Measurements from ENCODE around the gene ERCC6.

ERCC6 gene

DNA sequence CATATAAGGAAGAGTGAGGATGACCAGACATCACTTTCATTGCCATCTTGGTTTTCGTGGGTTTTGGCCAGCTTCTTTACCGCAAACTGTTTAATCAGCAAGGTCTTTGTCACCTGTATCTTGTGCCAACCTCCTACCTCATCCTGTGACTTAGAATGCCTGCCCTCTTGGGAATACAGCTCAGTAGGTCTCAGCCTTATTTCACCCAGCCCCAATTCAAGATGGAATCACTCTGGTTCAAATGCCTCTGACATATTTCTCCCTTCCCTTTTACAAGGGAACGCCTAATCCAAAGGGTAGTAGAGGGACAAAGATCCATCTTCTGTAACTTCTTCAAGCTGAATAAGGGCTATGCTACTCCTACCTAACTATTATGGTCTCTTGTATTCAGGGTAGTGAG is 4.7 kb upstream of the ERCC6 start:
- DNase-seq = no peak

DNA sequence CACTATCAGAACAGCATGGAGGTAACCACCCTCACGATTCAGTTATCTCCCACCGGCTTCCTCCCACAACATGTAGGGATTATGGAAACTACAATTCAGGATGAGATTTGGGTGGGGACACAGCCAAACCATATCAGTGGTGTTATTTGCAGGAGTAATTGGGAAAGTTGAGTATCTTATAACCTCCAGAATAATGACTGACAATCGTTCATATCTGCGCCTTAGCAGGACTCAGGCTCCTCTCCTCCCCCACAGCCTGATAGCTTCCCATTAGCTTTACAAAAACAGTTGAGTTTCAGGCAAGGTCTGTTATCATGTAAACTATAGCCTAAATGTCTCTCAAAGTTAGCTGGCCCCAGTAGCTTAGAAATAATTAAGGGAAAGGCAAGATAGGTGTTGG is 3.4 kb upstream of the ERCC6 start:
- no peak for DNase-seq

DNA sequence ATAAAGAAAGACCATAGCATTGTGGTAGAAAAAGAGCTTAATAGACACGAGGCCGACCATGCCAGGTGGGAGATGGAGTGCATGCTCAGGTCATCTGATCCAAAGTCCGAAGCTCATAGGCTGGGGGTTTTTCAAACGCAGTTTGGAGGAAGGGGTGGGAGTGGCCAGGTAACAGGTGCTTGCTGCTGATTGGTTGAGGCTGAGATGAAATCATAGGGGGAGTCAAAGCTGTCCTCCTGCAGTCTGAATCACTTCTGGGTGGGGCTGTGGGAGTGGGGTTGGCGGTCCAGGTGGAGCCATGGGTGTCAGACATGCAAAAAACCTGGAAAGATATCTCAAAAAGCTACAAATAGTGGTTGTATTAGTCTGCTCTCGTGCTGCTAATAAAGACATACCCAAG is 2.8 kb upstream of the ERCC6 start:
- no peak for DNase-seq

GRCh38 chr10:49540056-49540797 is 1.3 kb upstream of the ERCC6 start:
- no peak for DNase-seq

DNA sequence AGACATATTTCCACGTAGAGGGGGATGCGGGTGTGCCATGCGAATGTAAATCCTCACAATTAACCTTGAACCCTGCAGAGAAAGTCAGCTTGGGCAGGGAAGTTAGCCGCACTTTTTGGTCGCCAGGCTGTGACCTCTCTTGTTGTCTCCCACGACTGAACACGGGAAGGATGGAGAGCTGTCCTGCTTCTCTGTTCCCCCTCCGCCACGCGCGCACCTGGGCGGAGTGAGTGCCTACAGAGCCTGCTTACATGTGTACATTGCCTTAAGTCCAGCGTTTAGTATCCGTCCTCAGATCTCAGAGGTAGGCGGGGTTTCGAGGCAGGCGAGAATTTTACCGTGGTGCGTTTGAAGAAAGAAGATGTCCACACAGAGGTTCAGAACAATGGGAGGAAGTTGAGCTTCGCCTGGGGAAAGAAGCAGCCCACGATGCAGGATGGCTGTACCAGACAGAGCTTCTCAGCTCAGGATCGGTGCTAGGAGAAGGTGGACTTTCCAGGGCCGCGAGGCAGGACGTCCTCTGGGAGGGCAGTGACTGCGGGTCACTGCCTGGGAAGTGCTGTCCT is 482 bp upstream of the ERCC6 start:
- DNase-seq = no peak

DNA sequence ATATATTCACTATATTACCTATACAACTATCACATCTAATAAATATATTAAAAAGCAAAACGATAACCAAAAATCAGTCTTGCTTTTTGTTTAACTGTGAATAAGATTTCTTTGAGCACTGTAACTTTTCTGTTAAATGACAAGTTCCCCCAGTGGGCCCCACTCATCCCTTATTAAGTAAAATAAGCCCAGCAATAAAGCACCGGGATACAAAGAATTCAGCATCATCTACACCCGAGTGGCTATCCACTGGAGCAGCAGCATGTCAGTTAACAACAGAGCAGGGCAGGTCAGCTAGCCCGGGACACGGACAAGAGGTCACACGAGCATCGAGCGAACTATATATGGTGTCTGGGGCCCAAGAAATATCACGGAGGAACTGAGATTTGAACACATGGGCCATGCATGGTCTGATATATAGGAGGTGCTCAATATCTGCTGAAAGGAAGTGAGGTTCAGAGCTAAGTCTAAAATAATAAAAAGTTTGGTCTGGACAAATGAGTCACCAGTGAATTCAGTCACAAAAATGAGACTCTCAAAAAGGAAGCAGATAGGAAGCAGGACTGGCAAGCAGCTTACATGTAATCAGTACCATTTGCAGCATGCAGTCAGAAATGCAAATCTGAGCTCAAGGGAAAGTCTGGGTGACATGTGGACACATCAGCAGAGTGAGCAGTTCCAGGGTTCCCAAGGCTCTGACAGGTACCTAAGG is 4.1 kb downstream of the ERCC6 start:
- DNase-seq = no peak

DNA sequence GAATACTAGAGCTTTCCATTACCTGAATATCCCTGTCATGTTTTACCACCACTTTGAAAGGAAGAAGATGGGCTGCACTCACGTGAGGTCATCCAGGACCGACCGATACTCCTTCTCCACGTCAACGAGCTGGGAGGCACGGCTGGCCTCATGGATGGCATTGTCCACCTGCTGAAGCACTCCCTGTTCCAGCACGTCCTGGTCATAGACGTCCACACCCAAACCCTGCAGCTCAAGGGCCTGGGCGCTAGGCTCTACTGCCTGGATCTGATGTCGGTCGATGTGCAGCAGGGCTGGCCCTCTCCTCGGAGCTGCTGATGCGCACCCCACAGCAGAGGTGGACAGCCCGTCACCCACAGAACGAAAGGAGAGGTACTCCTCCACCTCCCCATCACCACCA is 6.5 kb downstream of the ERCC6 start:
- no peak for DNase-seq

DNA sequence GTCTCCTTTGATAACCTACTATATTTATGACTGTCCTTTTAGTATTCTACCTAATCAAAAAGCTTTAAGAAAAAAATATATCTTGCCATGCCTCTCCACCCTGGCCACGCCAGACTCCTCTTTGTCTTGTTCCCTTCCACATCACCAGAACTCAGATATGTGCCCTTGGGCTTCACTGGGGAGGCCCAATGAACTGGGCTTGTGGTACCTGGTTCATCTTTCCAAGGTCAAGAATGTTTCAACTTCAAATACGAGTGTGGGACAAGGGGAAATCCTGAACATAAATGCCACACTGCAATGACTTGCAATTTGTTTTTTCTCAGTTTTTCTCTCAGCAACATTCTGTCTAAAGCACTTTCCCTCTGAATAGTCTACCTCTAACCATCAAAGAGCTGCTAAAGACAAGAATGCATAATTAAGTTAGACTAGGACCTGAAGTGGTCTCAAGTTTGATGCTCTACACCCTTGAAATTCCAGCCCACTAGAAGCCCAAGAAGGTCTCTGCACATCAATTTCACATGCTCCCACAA is 9.9 kb downstream of the ERCC6 start:
- no peak for DNase-seq

- DNase-seq = no peak
Measured at GRCh38 chr10:49527850-49528249, 11.1 kb downstream of the ERCC6 start.

GRCh38 chr10:49527061-49527460 is 11.9 kb downstream of the ERCC6 start:
- no peak for DNase-seq

DNA sequence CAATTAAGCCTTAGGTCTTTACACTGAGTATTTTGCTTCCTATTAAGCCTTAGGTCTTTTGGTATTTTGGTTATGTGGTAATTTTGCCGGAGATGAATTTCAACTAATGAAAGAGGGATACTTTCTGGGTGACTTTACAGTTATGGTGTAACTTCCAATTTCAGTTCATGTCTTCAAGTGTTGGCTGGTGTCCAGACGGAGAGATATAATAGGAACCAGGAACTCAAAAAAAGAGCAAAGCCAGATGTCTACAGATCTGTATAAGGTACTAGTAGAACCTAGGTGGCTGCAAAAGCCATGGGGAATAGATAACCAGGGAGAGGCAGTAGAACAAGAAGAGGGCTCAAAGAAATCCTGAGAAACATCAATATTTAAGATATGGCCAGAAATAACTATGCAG is 12.3 kb downstream of the ERCC6 start:
- DNase-seq = no peak

GRCh38 chr10:49524496-49524895 is 14.4 kb downstream of the ERCC6 start:
- no peak for DNase-seq

GRCh38 chr10:49523301-49523700 is 15.6 kb downstream of the ERCC6 start:
- DNase-seq = no peak

- DNase-seq = no peak
Measured at GRCh38 chr10:49521062-49521461, 17.9 kb downstream of the ERCC6 start.

GRCh38 chr10:49520122-49520775 is 18.7 kb downstream of the ERCC6 start:
- no peak for DNase-seq

DNA sequence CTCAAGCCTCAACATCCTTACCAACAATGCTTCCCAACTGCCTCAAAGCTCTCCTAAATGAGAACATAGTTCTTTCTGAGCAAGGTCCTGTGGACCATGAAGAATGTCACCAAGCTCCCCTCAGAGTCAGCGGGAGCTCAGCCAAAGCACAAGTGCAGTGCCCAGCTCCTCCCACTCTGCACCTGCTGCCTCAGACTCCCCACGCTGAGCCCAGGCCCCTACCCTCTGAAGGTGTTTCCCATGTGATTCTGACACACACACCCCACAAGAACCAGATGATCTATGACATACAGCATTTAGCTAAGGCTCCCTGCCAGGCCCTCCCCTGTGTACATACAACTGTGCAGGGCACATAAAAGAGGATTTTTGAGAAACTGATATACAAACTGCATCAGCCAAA is 19.2 kb downstream of the ERCC6 start:
- DNase-seq = no peak

- peak; percentile 40 for DNase-seq
Measured at GRCh38 chr10:49518982-49519578, 19.8 kb downstream of the ERCC6 start.

GRCh38 chr10:49518566-49518965 is 20.4 kb downstream of the ERCC6 start:
- no peak for DNase-seq

DNA sequence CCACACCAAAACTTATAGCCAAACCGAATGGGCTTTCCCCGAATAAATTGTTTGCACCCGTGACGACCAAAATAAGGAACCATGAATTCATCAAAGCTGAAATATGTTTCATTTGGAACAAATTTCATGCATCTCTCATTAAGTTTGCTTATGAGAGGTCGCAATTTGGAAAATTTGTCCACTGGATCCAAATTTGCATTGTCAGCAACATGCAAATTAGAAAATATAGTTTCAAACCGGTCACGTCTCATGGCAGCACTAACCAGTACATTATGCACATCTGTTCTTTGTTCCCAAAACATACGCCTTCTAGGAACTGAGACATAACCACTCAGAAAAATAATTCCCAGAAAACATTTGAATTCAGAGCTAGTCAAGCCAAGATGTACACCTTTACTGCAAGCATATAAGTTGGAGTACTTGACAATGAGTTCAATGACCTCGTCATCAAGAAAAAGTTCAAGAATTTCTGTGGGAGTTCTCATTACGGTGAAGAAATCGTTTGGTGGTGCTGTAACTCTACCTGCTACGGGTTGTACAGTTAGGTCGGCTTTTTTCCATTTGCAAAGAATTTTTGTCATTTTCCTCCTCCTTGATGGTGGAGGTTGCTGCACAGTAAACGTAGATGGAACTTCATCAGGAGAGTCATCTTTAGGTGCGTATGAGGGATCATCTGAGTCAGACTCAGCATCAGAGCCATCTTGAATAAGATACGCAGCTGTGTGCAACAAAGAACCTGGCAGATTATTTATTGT is 22.5 kb downstream of the ERCC6 start:
- DNase-seq = no peak

GRCh38 chr10:49512121-49512809 is 26.7 kb downstream of the ERCC6 start:
- peak; percentile 19 for DNase-seq

- DNase-seq = no peak
Measured at GRCh38 chr10:49509771-49510303, 29.1 kb downstream of the ERCC6 start.

Measured in CD4-positive, alpha-beta T cell treated with Interleukin-6 for 4 hours (primary cell).